NCI-H1436 treated with DMSO at 0.1 percent for 48 hours (cell line): ENCODE measurements around the gene ATOH1.

Source experiments
- DNase-seq: peaks from one replicate; lab custom pipeline; 2025; lab: John Stamatoyannopoulos, UW

The ATOH1 gene, protein sequence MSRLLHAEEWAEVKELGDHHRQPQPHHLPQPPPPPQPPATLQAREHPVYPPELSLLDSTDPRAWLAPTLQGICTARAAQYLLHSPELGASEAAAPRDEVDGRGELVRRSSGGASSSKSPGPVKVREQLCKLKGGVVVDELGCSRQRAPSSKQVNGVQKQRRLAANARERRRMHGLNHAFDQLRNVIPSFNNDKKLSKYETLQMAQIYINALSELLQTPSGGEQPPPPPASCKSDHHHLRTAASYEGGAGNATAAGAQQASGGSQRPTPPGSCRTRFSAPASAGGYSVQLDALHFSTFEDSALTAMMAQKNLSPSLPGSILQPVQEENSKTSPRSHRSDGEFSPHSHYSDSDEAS

GRCh38 chr4:93828332-93828994 is at the start of gene ATOH1:
Gene ATOH1 (plus strand): TSS chr4:93828753. CDS start chr4:93828927, 174 bp downstream.
- DNase-seq: no peak

DNA sequence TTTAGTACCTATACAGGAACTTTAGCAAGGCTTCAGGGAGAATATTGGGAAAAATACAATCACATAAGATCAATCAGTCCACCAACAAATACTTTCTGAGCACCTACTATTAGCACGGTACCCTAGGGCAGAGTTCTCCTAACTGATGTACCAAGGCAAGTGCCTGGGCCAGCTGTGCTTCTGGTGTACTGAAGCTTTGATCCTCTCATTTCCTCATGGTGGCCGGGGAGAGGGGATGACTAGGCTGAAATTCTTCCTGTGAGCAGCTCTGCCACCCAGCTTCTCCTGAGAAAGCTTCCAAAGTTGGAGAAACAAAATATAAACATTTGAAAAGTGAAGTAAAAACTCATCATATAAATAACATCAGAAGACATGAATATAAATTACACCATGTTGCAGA is 49.3 kb upstream of the ATOH1 start:
- DNase-seq: no peak

DNA sequence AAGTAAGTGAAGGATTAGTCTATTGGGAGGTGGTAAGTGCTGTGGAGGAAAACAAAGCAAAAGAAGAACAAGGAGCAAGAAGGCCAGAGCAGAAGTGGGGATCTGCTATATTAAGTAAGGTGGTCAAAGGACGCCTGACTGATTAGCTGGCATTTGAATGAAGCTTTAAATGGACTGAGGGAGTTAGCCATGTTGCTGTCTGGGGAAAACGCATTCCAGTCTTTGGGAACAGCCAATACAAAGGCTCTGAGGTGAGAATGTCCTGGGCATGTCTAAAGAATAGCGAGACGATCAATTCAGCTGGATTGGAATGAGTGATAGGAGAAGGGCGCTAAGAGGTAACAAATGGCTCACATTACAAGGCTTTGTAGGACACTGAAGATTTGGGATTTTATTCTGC is 48.5 kb upstream of the ATOH1 start:
- DNase-seq: no peak

DNA sequence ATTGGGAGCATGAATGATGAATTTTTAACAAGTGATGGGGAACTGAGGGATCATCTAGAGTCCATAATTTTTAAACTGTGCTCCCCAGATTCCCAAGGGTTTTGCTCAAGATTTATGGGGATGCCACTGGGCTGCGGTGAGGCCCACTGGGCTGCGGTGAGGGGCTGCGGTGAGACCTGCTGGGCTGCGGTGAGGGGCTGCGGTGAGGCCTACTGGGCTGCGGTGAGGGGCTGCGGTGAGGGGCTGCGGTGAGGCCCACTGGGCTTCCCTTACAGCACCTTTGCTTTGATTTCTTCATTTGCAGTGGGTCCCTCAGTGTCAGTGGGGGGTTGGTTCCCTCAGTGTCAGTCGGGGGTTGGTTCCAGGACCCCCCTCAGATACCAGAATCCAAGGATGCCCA is 47.4 kb upstream of the ATOH1 start:
- DNase-seq: no peak

DNA sequence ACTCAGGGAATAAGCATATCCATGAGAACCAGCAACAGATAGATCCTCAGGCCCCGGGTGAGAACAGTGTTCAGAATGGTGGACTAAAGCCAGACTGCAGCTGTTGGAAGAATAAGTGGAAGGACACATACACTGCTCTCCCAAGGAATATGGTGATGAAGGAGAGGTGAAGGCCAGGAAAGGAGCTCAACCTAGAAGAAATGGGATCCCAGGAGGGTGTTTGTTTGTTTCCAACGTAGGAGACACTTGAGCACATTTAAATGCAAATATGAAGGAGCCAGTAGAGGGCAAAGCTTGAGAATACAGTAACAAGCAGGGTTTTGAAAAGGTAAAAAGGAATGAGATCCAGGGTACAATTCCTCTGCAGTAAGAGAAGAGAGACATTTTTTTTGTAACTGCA is 42.4 kb upstream of the ATOH1 start:
- no peak for DNase-seq

GRCh38 chr4:93788712-93789111 is 39.8 kb upstream of the ATOH1 start:
- no peak for DNase-seq

- no peak for DNase-seq
Observed at GRCh38 chr4:93791570-93792195, 36.9 kb upstream of the ATOH1 start.

DNA sequence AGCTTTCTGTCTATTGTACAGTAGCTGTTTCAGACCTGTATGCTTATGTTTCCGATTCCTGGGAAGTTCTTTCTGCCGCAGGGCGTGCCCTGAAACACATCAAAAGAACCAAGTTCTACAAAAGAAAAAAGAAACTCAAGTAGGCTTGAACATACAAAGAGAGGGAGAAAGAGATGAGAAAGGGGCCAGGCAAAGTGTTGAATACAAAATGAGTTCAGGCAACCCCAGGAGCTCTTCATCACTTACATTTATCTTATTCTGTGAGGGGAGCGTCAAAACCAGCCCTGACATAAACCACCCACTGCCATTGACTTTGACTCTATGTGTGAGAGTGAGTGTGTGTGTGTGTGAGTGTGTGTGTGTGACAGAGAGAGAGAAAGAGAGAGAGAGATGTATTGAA is 26.5 kb upstream of the ATOH1 start:
- DNase-seq: no peak

DNA sequence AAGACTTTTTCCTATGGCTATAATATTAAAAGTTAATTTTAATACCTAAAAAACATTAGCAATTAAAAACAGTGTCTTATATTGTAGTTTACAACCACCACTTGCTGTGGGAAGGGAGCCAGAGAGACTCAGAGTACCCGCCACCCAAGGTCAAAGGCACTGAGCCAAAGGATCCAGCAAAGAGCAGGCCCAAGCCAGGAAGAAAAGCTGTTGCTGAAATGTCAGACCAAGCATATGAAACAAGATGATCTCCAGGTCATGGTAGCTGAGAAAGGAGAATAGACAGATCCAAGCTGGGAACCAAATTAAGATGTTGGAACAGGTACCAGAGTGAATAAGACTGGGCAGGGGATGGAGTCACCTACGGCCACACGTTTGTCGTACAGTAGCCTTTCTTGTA is 18.8 kb upstream of the ATOH1 start:
- no peak for DNase-seq

DNA sequence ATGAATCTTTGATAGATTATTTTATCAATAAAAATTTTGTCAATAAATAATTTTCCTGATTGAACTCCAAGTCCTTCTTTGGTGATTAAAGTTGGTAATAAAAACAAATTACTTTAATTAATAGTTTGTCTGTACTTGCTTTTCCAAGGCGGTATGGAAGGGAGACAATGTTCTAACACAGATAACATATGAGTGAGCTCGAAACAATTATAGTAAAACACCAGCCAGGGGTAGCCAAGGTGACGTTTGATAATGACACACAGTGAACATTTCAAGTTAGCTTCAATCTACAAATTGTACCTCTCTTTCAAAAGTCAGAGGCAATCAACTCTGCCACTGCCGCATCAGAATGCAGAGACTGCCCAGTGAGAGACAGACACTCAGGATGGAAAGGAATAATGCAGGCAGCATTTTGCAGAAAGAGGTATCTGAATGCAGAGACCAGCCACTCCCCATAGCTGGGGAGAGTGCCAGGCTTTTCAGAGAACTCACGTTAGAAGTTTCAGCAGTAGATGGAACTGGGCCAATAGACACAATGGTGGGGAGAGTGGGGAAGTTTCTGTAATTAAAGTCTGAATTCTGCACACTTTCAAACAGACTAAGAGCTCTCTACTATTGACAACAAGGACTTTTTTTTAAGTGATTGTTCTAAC is 18.1 kb upstream of the ATOH1 start:
- DNase-seq: no peak

GRCh38 chr4:93813092-93813491 is 15.5 kb upstream of the ATOH1 start:
- DNase-seq: no peak

GRCh38 chr4:93814141-93814540 is 14.4 kb upstream of the ATOH1 start:
- no peak for DNase-seq

DNA sequence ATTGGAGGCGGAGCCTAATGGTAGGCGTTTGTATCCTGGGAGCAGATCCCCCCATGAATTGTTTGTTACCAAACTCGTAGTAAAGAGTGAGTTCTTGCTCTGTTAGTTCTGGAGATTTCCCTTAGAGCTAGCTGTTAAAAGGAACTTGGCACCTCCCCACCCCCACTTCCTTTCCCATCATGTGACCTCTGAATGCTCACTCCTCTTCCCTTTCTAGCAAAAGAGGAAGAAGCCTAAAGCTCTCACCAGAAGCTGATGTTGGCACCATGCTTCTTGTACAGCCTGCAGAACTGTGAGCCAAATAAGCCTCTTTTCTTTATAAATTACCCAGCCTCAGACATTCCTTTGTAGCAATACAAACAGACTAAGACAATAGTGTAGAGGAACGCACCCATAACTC is 13.8 kb upstream of the ATOH1 start:
- DNase-seq: no peak

DNA sequence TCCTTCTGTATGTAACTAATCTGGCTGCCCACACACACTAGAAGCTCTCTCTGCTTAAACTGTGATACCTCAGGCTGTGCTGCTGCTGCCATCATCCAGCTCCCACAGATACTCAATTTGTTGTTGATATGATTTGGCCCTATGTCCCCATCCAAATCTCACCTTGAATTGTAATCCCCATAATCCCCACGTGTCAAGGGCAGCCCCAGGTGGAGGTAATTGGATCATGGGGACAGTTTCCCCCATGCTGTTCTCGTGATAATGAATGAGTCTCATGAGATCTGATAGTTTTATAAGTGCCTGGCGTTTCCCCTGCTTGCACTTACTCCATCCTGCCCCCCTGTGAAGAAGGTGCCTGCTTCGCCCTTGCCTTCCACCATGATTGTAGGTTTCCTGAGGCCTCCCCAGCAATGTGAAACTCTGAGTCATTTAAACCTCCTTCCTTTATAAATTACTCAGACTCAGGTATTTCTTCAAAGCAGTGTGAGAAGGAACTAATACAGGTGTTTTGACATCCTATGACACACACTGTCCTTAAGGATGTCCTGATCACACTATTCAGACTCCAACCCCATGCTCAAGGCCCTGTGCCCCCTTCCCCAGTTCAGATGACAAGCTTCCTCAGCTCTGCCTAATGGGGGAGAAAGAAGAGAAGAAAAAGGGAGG is 2.9 kb upstream of the ATOH1 start:
- no peak for DNase-seq

- no peak for DNase-seq
Observed at GRCh38 chr4:93827272-93827947, 1.1 kb upstream of the ATOH1 start.

GRCh38 chr4:93828995-93829819 is 654 bp downstream of the ATOH1 start:
- DNase-seq: no peak

DNA sequence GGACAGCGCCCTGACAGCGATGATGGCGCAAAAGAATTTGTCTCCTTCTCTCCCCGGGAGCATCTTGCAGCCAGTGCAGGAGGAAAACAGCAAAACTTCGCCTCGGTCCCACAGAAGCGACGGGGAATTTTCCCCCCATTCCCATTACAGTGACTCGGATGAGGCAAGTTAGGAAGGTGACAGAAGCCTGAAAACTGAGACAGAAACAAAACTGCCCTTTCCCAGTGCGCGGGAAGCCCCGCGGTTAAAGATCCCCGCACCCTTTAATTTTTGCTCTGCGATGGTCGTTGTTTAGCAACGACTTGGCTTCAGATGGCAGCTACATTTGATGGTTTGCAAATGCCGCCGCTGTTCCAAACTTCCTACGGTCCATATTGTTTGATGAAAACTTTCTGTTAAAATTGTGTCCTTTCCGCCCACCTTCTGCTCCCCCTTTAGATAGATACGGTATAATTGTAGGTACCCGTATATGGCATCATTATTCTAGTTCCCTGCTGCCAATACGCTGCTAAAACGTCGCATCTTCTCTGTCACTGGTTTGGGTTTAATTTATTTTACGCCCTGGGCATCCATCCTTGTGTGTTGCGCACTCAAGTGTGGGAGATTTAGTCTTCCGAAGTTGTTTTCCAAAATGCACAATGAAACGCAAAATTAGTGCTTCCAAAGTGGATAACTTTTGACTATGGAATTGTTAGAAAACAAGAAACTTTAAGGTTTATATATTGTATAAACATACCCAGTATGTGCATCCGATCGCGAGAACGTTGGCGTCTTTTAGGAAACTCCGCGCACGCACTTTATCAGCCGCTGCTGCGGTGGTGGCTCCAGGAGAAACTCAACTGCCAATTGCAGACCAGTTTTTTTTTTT is 1.5 kb downstream of the ATOH1 start:
- no peak for DNase-seq

- DNase-seq: no peak
Observed at GRCh38 chr4:93831716-93832496, 3.4 kb downstream of the ATOH1 start.
